GM21528 (cell line): Measurements from ENCODE around the gene LCP2.
"Not testable (repeated sequence)": the region's sequence is repeated elsewhere in the genome, so short reads cannot be mapped to it uniquely, and the experiment has no call there.

Experiments used
- ATAC-seq: cut with Tn5 transposase; IDR thresholded peaks from one replicate; pipeline ENCODE4 v1.9.1; 2021; ENCODE audit warnings: mild to moderate bottlenecking, moderate library complexity; ENCODE audit not compliant: unreplicated experiment, low FRiP score

Gene LCP2

GRCh38 chr5:170252109-170252508 is 45.5 kb downstream of the LCP2 start:
- ATAC-seq = no peak

DNA sequence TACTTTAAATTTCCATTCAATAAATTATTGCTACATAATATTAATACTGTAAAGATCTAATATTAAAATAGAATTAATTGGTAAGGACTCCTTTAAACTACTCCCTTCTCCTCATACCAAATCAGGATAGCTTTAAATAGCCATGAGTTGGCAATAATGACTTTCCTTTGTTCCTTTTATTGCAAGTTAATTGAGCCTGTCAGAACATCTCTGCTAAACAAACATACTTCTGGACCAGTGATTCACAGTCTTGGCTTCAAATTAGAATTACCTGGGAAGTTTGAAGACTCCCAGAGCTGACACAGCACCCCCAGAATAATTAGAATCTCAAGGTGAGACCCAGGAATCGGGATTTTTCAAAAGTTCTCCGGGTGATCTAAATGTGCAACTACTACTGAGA is 46.1 kb downstream of the LCP2 start:
- ATAC-seq = no peak

- ATAC-seq = no peak
Observed at GRCh38 chr5:170250810-170251317, 46.7 kb downstream of the LCP2 start.

DNA sequence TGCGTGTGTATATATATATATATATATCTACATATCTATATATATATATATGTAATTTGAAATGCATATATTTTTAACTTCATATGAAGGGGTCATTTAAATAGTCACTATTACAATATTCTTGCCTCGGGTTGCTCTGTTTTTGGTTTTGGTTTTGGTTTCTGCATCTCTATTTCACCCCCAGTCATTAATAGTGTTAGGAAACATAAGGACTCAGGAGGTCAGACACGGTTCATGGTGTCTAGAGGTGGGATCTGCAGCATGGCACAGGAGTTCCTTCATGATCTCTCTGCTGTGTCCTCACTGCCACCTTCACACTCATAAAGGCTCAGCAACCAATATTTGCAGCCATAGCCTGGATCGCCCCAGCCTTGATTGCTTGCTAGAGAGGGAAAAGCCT is 48.2 kb downstream of the LCP2 start:
- ATAC-seq = no peak

GRCh38 chr5:170248931-170249227 is 48.7 kb downstream of the LCP2 start:
- not testable (repeated sequence) for ATAC-seq

DNA sequence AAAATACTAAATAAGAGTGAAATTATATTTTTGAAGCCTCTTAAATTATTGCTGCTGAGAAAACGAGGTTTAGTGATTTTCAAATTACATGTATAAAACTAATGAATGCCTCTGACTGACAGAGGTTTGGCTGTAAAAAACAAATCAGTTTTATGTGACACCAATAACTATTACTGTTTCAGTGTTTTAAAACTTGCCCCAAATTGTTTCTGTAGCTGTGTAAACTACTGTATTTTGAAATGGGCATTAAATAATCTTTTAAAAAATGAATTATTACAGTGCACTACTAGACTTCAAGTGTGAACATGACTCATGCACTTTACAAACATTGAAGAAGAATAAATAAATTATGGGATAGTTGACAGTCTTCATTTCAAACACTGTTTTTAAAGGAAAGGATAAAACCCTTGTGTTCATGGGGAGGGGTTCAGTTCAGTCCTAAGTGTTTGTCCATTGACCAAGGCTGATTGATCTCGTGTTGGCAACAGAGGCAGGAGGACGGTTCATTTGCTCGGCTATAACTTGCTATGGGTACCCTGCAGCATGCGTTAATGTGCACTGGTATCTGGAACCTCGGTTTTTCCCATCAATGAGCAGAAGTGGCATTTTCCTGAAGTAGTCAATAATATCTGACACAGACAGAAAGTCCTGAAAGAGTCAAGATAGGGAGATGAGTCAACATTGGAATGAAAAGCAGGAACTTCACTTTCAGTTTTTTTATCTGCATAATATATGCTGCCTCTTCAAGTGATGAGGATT is 49.2 kb downstream of the LCP2 start:
- ATAC-seq = no peak

- ATAC-seq = no peak
Observed at GRCh38 chr5:170247363-170247762, 50.2 kb downstream of the LCP2 start.

DNA sequence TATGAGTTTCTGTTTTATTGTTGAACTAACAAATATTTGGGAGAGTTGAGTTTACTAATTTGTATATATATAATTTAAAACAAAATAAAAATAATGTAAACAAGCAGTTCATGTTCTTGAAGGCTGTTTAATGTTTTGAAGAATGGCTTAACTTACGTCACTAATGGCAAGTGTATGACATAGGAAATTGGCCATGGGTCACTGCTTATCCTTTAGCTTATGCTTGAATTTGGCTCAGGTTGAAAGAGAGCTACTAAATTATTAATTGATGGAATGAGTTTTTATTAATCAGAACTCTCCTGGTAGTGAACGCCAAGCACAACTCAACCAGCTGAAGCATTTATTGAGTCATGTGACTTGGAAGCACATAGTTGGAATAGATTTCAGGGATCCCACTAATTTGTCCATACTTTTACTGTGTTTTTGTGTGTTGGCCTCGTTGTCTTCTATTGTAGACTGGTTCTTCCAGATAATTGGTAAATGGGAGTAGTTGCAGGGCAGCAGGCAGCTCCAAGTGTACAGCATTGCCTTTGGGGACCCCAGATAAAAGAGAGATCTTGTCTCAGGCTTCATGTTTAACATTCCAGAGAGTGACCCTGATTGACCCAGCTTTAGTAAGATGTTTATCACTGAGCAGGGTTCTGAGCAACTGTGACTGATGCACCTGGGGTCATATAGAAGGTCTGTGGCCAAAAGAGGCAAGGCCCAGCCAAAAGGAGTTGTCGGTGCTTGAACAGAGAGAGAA is 51.3 kb downstream of the LCP2 start:
- ATAC-seq = no peak

GRCh38 chr5:170245436-170245835 is 52.1 kb downstream of the LCP2 start:
- not testable (repeated sequence) for ATAC-seq

DNA sequence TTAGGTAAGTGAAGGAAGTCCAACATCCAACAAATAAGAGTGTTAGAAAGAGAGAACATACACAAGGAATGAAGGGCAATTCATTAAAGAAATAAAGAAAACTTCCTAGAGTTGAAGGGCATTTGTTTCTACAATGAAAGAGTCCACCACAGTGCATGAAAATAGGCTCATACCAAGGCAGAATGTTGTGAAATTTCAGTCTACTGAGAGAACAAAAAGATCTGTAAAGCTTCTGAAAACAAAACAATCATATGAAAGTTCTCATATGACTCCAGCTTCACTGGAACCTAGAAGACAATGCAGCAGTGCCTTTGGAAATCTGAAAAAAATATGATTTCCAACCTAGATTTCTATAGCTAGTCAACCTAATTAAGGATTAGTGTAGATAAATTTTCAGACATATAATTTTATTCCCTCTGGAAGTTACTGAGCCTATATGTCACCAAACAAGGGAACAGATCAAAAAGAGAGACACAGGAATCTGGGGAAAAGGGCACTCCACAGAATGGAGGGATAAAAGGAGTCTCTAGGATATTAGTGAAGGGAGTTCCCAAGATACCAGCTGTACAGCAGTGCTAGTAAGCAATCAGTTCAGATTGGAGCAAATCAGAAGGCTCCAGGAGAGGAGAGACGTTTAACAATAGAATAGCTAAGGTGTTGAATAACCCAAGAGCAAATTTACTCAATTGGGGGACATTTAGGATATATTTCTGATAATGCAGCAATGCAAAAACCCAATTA is 59.0 kb downstream of the LCP2 start:
- no peak for ATAC-seq

DNA sequence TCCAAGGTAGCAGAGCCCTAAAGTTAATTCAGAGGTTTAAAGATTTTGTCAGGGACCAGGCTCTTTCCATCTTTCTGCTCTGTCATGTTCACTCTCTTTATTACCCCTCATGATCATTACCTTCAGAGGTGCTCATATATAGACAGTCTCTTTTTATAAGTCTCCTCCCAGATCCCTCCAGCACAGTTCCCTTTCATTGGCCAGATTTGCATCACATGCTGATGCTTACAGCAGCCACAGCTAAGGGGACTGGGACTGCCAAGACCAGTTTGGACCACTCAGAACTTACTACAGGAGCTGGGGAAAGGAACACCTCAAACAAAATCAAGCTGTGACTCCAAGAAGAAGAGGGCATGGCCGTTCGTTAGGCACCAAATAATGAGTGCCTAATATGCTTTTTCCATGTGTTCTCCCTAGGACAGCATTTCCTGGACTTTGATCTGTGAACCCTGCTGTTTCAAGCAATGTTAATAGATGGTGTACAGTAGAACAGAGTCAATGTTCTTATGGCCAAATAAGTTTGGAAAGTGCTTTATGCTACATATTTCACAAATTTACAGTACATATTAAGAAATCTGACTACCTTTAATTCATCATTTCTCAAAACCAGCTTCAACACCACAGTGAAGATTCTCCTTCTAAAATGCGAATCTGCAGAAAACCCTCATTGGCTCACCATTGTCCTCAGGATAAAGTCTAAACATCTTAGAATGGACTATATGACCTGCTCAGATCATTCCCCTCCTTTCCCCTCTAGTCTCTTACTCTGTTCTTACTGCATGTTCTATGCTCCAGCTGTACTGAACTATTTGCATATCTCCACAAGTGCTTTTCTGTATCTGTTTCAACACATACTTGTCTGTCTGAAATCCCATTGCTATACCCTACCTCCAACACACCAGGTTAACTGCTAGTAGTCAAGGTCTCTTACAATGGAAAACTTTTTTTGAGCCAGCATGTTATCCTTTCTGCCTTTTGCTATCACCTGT is 61.4 kb downstream of the LCP2 start:
- peak; percentile 68 for ATAC-seq

GRCh38 chr5:170233358-170233892 is 64.2 kb downstream of the LCP2 start:
- no peak for ATAC-seq

- ATAC-seq = no peak
Observed at GRCh38 chr5:170232786-170233185, 64.8 kb downstream of the LCP2 start, which contains the start of gene C5orf58. Gene C5orf58 (plus strand): TSS chr5:170232985. CDS start chr5:170234977, 1,992 bp downstream.

GRCh38 chr5:170228762-170229435 is 68.7 kb downstream of the LCP2 start:
- no peak for ATAC-seq

GRCh38 chr5:170226661-170227060 is 70.9 kb downstream of the LCP2 start:
- no peak for ATAC-seq

DNA sequence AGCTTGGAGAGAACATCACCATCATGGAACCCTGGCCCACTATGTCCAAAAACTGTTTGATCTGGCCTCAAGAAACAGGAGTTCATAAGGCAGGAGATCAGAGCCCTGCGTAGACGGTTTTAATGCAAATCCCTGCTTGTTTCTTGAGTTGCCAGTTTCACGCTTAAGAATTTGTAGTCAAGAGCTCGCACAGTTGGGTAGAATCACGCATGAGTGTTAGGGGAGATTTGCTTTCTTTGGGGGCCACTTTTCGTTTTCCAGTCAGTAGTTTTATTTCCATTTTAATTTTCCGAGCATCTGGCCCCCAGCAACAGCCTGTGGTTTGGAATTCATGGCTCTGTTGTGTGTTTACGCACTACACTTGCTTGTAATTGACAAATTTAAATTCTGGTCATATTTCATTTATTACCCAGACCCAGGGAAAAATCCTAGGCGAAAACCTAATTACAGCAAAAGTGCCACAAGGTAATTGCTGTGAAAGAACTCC is 71.4 kb downstream of the LCP2 start:
- no peak for ATAC-seq

DNA sequence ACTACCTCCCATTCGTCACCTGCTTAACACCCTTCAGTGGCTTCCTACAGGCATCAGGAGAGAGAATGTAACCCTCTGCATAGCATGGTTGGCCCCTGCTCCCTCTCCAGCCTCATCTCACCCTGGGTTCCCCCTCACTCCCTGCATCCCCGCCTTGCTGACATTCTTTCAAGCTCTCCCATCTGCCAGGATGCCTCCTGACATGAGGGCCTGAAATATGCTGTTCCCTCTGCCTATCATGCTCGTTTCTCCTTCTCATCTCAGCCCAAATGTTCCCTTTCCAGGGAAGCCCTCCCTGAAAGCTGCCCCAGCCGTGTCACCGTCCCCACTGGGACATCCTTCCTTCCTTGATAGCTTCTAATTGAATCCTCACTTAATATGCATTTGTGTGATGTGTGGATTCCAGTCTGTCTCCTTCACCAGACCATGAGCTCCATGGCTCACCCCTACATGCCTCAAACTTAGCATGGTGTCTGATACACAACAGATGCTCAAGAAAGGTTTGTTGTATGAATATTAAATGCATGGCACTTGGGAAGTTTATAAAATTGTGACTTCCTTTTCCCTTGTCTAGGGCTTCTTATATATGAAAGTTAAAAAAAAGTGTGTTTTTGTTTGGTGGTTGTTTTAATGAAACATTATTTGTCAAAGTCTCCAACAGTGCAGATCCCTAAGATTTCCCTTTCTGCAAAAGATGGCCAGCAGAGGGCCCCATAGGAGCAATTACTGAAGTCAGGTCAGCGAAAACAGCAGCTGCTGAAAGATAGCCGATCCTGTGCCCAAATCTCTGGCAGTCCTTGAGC is 72.0 kb downstream of the LCP2 start:
- ATAC-seq = no peak

DNA sequence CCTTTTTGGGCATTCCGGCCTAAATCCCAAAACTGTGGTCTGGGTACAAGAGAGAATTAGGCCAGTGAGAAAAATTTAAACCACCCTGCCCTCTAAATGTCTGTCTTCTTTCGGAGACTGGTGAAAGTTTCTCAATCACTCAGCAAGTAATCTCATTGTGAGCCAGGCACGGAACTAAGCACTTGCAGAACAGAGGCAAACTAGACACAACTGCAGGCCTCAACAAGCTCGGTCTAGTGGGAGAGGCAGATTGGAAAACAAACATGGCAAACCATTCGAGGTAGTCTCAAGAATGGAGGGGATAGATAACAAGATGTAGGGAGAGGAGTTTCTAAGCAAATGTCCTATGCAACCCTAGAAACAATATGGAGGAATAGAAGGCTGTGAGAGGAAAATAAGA is 73.7 kb downstream of the LCP2 start:
- ATAC-seq = no peak
